Stimulated activated CD4-positive, alpha-beta T cell treated with anti-CD3 and anti-CD28 coated beads, TNF-alpha, amount 100 ng/mL, for 1 hour (primary cell): ENCODE data around the gene PPM1H.

Experiments used
- DNase-seq, 3 donors: peaks; one replicate each; pipeline ENCODE4 v3.0.0-alpha.2; 2020; ENCODE audit warnings: low read depth in 3 of 3, low spot score in 1 of 3

The PPM1H gene

DNA sequence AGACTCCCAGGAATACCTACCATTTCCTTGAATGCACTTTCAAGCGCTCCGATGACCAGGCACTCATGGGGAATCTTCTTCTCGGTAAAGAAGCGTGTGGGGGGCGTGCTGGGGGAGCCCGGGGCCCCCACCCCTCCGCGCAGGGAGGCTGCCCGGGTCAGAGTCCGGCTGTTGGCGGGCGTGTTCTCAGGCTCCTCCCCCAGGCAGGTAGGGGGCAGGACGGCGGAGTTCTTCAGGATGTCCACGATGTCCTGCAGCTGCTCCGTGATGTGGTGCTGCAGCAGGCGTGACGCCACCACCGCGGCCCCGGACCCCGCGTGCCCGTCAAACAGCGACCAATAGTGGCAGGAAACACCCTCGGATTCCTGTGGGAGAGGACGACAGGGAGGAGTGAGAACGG lies 133.2 kb downstream of the PPM1H start:
- DNase-seq = no peak

DNA sequence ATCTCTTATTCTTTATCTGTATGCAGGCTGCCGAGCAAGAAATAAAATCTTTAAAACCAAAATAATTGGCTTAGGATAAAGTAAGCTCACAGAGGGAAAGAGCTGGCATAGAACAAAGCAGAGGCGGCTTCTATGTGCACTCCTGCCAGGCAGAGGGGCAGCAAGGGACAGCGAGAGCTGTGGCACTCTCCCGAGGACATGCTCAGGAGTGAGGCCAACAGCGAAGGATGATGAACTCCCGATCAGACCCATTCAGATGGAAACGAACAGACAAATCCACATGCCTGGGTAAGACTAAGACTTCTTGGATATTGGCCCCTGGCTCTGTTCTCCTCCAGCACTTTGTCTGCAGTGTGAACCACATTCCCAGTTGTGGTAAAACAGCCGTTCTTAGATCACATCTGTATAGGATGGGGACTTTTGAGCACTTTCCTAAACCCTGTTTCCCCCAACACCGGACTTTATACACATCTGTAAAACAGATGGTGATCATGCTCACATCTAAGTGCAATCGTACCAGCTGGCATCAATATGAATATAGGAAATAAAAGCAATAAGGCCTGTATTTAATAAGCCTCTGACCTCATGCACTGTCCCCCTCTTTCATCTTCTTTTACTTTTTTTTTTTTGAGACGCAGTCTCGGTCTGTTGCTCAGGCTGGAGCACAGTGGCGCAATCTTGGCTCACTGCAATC lies 134.1 kb downstream of the PPM1H start:
- no peak for DNase-seq

DNA sequence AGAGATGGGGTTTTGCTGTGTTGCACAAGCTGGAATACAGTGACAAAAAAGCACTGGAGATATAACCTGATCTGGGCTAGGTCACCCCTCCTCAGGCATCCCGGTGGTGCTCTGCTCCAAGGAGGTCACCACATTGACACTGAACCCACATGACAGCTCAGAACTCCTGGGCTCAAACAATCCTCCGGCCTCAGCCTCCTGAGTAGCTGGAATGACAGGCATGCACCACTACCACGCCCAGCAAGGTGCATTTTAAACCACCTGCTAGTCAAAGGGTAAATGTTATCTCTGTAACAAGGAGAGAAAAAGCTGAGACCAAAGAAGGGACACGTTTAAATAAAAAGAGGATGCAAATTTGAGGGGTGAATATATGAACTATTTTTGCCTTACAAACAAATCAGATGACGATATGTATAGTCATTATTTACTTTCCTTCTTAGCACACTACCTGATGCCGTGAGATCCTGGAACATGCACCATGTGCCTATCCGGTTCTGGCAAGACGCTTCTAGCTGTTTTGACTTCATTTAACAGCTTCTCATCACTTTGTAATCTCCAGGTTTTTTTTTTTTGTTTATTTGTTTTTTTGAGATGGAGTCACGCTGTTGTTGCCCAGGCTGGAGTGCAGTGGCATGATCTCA lies 135.1 kb downstream of the PPM1H start:
- no peak for DNase-seq

DNA sequence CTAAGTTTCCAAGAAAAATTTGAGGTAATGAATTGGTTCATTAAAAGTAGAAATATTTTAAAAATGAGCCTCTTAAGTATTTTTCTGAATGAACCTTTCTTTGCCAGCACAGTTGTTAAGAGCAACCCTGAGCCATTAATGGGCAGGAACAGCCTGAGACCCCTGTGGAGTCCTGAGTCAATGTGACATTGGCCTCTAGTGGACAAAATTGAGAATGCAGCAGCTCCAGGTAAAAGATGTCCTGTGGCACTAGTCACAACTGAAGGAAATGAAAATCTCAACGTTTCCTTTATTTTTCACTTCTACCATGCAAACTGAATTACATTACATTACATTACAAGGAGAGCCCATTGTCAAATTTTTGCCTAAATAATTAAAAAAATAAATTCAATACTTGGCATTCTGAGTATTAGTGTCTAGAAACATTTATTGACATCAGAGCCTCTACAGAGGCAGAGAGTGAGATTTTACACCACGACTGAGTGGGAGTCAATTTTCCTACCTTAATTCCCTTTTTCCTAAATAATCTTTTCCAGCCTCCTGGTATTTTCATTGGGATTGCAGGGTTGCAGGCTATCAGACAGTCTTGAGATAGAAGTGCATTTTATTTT lies 135.7 kb downstream of the PPM1H start:
- no peak for DNase-seq

DNA sequence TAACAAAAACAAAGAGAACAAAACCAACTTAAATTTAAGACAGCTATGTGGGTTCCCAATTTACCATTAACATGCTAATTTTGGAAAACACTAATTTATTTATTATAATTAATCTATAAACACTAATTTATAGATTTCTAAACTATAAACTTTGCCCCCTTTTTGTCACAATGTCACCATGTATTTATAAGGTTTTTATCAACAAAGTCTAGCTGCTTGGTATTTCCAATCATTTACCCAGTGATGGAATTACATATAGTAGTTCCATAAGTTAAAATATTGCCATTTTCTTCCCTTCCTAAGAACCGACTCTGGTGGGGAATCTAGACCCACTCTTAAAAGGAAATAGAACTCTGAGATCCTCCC lies 140.7 kb downstream of the PPM1H start:
- no peak for DNase-seq

DNA sequence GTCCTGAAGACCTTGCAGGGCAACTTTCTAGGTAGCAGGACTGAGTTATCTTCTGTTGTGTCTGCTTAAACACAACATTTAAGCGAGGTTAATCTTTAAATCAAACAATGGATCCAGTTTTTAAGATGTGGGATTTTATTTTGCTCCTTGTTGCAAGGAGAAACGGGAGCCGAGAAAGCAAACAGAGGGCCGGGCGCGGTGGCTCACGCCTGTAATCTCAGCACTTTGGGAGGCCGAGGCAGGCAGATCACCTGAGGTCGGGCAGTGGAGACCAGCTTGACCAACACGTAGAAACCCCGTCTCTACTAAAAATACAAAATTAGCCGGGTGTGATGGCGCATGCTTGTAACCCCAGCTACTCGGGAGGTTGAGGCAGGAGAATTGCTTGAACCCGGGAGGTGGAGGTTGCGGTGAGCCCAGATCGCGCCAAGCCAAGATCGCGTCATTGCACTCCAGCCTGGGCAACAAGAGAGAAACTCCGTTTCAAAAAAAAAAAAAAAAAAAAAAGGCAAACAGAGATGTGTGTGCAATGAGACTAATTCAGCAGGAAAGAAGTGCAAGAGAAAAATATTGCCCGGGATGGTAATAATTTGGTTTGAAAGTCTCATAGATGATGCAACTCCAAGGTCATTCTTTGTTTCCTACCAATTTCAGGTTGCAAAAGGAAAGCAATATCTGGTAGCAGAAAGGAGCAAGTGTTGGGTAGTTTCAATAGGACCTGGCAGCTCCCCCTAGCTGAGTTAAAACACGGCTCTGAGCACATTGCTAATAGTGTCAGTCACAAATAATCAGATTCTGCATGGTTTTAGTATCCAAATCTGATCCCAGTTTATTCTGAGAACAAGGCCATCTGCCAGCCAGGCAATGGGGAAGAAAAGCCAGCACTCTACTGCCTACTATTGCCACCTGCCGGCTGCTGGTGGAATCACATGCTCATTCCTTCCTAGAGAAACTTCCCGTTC lies 141.4 kb downstream of the PPM1H start:
- peak; percentile 22 to 72 (median 37) for DNase-seq

DNA sequence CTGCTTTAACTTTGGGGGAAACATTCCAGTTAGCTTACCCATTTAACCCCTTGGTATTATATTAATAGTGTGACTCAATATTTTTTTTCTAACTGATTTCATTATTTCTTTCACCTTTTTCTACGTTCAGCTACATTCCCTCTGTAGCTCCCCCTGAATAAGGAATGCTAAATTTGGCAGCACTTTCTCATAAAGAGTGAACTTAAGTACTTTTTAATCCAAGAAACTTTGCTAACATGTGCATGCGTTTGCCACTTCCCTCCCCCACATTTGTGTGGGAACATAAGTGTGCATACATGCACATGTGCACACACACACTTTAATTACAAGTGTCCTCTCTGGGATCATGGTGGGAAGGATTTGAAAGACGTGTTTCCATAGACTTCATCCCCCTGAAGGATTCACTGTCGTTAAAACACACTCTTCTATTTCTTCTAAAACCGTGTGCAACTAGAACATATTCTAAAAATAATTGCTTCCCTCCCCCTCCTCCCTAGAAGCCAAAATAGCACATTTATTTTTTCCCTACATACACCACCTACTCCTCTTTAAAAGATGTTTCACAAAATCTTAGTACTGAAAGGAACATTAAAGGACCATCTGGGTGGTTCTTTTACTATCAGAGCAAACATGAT lies 142.6 kb downstream of the PPM1H start:
- no peak for DNase-seq

DNA sequence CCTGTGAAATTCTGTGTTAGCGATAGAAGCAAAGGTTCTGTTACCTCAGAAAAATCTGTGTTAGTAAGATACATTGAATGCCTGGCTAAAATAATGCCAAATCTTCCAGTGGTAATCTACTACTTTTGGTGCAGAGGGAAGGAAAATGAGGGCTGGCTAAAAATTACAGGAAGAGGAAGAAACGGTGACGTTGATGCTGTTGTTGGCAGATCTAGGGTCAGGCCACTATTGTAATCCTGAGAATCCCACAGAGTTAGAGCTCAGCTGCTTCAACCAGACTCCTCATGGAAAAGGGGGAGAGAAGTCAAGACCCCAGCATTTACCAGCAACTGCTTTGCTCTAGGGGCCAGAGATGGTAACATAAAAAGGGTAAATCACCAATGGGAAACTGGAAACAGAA lies 145.1 kb downstream of the PPM1H start:
- no peak for DNase-seq

DNA sequence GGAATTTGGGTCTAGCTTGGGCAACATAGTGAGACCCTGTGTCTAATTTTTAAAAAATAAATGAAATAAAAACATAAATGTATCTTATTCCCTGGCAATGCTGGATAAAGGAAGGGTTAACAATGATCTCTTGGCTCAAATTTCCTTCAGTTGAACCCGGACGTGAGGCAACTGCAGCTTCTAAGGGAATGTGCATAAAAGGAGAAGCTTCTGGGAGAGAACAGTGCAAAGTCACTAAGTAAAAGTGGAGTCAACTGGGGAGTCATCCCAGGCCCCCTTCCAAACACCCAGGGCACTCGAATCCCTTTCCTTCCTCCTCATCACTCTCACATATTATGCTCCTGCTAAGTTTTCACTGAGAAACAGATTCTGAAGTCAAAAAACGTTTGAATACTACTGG lies 147.3 kb downstream of the PPM1H start:
- no peak for DNase-seq

DNA sequence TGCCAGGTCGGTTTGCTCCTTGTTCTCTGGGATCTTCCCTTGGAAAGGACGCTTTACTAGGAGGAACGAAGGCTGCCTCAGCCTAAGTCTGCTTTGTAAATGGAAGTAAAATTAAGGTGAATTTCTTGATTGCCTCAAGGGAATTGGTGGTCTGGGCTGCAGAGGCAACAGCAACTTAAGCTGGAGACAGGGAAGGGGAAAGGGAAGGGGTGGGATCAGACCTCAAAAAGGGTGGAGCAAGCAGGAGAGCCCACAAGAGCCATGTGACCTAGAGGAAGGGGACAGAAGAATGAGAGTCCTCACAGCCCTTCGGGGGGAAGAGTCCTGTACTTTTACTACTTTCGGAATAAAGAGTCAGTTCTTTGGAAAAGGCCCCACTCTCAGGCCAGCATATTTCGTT lies 147.9 kb downstream of the PPM1H start:
- DNase-seq = no peak

DNA sequence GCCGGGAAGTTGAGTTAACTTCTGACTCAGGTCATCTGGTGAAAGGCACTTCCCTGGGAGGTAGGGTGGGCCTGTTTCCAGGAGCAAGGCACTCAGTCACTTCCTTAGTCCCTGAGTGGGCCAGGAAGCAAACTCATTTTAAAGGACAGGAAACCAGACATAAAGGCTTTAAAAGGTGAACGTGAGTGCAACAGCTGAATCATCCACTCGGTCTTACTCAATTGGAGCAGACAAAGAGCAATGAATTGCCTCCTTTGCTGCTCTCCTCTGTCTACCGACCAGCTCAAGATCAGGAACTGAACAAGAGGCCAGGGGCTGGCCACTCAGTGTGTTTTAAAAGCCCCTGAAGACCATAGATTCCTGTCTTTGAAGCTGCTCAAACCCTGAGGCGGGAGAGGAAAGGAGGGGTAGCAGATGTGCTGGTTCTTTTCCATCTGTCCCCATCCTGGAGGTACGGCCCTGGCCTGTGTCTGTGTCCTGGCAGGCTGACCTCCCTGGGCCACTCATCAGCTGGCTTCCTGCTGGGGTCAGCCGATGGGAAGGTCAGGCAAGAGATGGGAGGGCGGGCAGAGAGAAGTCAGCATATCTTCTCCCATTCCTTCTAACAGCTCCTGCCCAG lies 148.9 kb downstream of the PPM1H start:
- DNase-seq = no peak

DNA sequence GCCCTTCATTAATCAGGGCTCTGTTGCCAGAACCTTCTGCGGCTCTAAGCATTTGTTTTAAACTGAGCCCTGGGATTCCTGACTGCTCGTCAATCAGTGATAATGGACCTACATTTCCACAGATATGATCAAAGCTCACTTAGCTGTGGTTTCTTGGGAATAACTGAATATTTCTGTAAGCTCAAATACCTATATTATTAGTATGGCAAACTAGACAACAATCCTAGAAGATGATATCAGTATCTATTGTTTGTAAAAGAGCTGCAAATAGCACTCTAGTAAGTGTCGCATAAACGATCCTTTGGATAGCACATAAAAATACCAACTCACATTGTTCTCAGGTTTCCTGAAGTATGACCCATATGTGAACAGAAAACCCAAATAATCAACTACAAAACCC lies 150.4 kb downstream of the PPM1H start:
- no peak for DNase-seq

DNA sequence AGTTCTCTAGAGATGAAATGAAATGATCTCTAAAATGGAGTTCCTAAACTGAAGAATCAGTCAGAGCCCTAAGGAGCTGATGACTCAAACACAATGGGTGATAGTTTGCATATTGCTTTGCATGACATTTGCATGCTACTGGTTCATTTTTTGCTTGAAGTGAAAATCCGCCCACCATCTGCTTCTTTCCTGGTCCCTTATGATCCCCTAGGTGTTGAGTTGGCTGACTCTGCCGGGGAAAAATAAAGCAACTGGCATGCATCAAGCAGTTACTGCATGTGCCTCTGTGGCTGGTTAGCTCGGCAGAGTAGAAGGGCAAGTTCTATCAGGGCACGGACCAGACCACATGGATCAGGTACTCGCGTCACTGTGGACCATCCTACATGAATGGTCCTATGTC lies 151.1 kb downstream of the PPM1H start:
- no peak for DNase-seq

DNA sequence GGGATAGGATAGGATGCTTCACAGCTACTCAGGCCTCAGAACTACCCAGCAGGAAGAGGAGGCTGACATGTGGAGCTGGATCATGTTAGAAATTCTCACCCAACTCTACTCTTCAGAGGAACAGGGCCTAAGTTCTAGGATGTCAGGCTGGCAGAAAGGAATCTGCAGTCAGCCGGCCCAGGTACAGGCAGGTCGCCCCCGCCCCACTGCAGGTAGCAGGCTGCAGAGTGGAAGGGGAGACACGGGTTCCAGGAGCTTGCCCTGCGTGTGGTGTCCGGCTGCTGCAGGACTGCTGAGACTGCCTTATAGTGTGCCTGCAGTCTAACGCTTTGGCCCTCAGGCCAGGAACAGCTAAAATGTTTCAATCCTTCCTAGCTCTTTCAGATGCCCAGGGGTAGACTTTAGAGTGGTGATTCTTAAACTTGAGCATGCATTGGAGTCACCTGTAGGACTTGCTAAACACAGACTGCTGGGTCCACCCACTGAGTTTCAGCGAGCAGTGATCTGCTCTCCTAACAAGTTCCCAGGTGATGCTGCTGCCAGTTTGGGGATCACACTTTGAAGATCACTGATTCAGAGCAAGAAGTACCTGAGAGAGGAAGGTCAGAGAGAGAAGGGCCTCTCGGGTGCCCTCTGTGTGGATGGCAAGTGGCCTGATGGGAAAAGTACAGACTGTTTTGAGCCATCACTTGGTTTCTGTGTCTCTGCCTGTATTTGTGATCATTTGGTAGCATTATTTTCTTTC lies 153.6 kb downstream of the PPM1H start:
- no peak for DNase-seq

DNA sequence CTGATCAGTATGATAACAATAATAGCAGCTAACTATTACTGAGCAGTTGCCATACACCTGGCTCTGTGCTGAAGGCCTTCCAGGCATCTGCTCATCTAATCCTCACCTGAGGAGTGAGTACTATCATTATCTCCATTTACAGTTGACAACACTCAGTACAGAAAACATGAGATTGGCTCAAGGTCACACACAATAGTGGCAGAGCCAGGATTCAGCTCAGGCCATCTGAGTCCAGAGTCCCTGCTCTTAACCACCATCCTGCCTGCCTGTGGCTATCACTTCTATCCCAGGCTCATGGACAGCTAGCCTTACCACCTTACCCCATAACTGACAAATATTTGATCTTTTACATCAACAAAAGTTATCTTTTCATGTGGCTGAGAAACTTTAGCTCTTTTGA lies 155.5 kb downstream of the PPM1H start:
- no peak for DNase-seq

DNA sequence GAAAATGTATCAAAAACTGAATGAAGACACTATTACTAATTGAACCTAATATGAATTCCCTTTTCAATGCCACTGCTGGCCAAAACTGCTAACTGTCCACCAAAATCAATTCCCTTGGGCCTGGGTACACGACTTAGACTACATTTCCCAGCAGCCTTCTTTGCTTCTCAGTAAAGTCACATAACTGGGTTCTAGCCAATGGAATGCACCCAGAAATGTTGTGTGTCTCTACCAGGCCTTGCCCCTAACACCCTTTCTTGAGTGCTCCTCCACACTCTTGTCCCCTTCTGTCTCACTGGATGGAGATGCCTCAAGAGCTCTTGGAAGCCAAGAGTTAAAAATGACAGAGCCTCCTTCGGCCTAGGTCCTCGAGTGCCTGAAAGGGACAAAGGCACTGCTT lies 156.8 kb downstream of the PPM1H start:
- no peak for DNase-seq

DNA sequence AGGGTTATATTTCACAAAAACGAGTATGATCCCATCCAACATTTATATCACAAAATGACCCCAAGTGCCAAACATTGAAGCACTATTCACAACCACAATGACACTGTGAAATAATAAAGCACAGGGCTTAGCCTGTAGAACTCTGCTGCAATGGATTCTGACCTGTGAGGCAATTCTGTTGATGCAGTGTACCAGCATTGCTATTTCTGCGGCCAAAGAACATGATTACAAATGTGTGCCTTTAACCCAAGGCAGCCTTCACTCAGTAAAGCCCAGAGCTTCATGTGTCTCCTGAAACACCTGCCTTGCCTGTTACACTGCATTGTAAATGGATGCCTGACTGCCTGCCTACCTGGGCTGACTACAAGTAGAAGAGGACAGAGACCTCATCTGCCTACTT lies 158.0 kb downstream of the PPM1H start:
- DNase-seq = no peak

DNA sequence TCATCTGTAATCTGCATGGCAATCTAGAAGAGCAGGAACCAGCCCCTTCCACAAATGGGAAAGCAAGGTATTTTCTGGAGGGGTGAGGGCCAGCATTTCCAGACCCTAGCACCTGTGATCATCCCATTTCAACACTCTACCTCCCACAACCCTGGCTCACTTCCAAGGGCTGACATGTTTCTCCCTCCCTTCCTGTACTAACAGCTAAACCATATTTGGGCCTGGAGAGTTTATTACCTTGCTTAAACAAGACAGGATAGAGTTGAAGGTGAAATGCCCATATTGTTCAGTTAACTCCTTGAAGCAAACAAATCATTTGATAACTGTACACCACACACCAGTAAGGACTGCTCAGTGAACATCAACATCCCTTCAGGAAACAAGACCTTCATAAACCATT lies 158.4 kb downstream of the PPM1H start:
- DNase-seq = no peak

DNA sequence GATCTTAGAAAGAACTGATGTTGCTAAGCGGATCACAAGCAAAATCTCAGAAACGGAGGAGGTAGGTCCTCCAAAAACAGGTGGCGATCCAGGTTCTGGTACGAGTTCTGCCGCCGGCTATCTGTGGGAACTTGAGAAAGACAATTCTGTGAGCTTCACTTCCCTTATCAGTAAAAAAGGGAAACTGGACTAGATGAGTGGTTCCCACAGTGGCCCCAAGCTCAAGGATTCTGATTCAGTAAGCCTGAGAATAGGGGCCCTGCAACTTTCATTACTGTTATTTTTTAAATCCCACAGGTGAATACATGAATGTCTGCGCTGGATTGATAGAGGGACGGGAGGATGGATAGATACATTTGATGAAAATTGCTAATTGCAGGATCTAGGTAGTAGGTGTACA lies 160.2 kb downstream of the PPM1H start:
- DNase-seq = no peak

DNA sequence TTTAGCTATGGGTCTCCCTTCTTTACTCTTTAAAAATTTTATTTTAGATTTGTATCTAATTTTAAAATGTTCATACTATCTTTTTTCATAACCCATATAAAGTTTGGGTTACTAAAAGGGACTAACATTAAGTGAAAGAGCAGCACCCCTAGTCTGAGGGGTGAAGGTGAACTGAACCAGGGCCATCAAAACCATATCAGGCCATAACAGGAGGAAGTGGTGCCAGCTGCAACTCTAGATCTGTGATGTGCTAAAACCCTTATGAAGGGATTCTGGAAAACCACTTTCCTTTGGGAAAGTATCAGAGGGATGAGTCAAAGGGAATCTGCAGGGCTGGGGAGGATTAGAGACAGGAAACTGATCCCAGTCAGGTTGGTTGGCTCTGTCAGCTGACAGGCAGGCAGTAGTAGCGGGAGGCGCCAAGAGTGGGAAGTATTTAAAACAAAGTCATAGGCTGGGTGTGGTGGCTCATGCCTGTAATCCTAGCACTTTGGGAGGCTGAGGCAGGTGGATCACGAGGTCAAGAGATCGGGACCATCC lies 162.5 kb downstream of the PPM1H start:
- DNase-seq = no peak
